LNCAP (cell line): ENCODE measurements around the gene FIBP.

Source experiments
- TF ChIP-seq, protein P1 (sequence below): fragments of 450-650 bp; IDR thresholded peaks from 2 replicates; pipeline ENCODE4 v1.5.1; 2017; ENCODE audit warnings: mild to moderate bottlenecking

FIBP gene

DNA sequence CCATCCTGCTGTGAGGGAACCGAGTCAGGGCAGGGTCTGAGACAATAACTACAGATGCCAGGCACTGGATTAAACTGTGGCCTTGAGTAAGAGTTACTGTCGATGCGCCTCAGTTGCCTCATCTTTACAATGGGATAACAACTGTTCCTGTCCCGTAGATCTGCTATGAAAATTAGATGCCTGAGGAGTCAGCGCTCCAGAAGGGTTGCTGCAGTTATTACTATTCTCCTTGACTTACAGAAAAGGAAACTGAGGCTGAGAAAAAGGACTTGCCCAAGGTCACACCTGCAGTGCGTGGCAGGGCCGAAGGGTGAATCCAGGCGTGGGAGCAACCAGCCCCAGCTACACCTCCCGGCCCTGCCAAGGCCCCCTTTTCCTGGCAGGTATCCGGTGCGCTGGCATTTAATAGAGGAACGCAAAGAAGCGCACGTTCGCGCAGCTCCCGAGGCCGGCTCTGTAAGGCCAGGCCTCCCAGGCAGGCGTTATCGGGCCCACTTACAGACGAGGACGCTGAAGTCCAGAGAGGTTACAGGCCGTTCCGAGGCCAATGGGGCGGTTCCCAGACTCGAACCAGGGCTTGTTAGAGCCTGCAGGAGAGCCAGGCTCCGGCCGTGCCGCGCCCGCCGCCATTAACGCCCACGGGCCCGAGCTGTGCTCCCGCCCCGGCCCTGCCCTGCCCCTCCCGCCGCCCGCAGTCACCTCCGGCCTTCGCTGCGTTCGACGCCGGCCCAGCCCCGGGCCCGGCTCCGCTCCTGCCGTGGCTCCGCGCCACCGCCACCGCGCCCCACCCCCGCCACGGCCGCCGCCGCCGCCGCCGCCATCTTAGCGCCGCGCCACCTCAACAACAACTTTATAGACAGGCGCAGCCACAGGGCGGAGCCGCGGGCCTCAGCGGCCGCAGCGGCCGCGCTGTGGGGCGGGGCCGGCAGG, 30.2 kb upstream of the FIBP start, which contains the start of gene C11orf68:
C11orf68 (minus strand) TSS at position 852 of the 930 bp plus-strand sequence; CDS start at position 821, 31 bp downstream.
- TF ChIP-seq, protein P1, sequence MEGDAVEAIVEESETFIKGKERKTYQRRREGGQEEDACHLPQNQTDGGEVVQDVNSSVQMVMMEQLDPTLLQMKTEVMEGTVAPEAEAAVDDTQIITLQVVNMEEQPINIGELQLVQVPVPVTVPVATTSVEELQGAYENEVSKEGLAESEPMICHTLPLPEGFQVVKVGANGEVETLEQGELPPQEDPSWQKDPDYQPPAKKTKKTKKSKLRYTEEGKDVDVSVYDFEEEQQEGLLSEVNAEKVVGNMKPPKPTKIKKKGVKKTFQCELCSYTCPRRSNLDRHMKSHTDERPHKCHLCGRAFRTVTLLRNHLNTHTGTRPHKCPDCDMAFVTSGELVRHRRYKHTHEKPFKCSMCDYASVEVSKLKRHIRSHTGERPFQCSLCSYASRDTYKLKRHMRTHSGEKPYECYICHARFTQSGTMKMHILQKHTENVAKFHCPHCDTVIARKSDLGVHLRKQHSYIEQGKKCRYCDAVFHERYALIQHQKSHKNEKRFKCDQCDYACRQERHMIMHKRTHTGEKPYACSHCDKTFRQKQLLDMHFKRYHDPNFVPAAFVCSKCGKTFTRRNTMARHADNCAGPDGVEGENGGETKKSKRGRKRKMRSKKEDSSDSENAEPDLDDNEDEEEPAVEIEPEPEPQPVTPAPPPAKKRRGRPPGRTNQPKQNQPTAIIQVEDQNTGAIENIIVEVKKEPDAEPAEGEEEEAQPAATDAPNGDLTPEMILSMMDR, result no peak

DNA sequence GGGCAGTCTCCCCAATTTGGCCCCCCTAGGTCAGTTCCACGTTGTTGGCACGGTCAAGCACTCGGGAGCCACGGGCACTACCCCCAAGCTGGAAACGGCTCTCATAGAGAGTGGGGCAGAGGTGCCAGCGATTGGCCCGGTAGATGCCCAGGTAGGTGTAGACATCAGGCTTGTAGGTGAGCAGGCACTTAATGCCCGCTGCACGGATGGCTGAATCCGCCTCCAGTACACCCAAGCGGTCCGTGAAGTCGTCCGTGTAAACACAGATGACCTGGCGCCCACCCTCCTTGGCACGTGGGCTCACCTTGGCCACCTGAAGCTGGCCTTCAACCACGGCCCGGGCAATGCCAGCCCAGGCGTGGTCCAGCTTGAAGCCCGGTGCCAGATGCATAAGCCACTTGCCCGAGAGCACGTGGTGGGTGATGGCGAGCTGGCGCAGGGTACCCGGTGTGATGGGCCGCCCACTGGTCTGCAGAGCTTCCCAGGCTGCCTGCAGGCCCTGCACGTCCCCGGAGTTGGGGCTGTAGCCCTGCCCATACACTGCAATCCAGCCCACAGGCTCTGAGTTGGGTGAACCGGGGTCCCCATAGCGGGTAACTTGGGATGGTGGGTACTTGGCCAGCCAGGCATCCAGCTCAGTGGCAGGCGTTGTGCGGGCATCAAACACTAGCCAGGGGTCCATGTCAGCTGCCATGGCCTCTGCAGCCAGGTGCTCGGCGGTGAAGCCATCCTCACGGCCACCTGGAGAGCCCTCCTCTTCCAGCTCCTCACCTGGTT, 29.4 kb upstream of the FIBP start:
- TF ChIP-seq, protein P1, result no peak

DNA sequence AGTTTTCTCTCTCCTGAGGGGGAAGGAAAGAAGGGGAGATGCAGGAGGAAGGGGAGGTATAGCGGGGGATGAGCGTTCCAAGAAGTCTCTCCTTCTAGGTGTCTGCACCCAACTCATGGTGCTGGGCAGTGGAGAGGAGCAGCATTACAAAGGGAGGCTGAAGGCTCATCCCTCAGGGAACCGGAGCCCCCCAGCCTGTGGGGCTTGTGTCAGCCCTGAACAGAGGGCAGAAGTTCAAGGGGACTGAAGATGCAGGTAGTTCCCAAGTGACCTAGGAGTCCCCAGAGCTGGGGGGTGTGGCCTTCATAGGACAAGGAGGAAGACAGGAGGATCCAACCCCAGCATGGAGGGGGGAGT, 28.8 kb upstream of the FIBP start:
- TF ChIP-seq, protein P1, result no peak

DNA sequence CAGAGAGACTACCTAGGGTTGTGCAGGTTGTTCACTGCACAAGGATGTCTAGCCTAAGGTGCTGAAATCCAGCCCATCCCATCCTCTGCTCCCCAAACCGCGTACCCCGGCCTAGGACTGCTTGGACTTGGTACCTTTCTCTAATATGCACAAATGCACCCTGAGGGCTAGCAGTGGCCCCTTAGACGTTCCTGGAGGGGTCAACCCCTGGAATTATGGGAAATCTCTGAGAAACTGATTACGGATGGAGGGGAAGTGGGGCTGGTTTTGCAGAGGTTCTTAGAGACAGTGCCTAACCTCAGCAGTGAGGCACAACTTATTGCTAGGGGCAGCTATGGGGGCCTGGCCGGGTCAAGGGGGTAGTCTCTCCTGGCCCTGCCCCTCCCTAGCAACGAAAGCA, 28.1 kb upstream of the FIBP start:
- TF ChIP-seq, protein P1, result no peak

DNA sequence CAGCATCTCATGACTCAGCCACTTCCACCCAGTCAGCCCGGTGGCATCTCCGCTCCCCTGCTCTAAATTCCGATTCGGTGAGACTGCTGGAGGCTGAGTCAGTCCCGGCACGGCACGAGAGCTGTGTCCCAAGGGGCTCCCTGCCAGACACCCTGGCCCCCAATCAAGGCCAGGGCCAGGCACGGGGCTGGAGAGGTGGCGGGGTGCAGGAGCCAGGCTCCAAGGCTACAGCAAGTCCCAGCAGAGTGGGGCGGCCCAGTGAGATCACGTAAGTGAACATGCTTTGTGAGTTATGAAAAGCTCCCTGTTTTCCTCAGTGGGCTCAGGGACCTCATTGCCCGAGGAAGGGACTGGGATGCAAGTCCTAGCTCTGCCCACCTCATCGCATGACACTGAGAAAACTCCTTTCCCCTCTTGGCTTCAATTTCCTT, 27.6 kb upstream of the FIBP start:
- TF ChIP-seq, protein P1, result no peak

DNA sequence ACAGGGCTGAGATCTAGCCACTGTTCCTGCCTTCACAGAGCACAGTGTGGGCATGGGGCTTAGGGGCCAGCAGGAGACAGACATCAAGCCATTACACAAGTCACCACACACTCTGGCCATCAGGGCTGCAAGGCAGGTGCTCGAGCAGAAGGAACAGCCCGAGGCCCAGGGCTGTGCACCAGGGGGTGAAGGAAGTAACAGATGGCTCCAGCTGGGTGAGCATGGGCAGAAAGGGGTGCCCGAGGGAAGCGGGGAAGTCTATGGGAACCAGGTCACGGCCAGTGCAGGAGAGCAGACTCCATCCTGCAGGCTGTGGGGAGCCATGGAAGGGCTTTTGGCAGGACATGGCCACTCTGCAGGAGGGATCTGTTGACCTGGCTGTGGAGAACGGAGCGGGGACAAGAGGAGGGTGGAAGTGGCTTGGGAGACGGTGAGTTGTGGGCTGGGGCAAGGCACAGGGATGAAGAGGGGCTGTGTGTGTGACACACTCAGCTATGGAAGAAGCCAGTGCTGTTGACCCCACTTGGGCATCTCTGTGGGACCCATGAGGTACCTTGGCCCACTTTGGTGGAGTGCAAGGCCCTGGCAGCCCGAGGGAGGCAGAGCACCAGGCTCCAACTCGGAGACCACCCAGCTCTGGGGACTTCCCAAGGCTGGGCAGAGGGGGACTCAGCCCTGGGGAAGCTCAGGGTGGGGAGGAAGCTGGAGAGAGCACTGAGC, 27.0 kb upstream of the FIBP start:
- TF ChIP-seq, protein P1, result no peak

DNA sequence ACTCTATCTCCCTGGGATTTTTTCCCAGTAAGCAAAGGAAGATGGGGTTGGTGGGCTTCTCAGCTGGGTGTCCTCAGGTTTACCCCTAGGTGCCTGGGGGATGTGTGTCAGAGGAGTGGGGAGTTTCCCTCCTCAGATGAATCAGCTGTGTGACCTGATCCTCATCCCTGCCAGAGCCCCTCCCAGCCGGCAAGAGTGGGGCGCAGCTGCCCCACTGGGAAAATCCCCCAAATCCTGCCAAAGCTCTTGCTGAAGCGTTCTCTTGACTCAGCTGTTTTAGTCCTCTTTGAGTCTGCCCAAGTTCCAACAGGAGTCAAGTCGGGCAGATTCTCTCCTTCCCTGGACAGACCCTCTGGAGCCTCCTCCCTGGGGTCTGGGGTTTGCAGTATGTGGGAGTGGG, 24.6 kb upstream of the FIBP start:
- TF ChIP-seq, protein P1, result no peak
